ENCODE measurements around the gene ADIPOQ.
A peak's percentile ranks its signal among the peaks of the same experiment; 100 is the strongest.
"Not testable (repeated sequence)": the region's sequence is repeated elsewhere in the genome, so short reads cannot be mapped to it uniquely, and the experiment has no call there.

Gene ADIPOQ

DNA sequence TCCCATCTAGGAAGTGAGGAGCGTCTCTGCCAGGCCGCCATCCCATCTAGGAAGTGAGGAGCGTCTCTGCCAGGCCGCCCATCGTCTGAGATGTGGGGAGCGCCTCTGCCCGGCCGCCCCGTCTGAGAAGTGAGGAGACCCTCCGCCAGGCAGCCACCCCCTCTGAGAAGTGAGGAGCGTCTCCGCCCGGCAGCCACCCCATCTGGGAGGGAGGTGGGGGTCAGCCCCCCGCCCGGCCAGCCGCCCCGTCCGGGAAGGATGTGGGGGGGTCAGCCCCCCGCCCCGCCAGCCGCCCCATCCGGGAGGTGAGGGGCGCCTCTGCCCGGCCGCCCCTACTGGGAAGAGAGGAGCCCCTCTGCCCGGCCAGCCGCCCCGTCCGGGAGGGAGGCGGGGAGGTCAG, 31.3 kb downstream of the ADIPOQ start:
- DNase-seq: not testable (repeated sequence)

- DNase-seq: not testable (repeated sequence)
Measured at GRCh38 chr3:186874216-186874615, 31.7 kb downstream of the ADIPOQ start.

- not testable (repeated sequence) for DNase-seq
Measured at GRCh38 chr3:186874841-186875240, 32.3 kb downstream of the ADIPOQ start.

GRCh38 chr3:186875708-186876107, 33.2 kb downstream of the ADIPOQ start:
- no peak for DNase-seq

- no peak for DNase-seq
Measured at GRCh38 chr3:186879781-186880180, 37.3 kb downstream of the ADIPOQ start.

DNA sequence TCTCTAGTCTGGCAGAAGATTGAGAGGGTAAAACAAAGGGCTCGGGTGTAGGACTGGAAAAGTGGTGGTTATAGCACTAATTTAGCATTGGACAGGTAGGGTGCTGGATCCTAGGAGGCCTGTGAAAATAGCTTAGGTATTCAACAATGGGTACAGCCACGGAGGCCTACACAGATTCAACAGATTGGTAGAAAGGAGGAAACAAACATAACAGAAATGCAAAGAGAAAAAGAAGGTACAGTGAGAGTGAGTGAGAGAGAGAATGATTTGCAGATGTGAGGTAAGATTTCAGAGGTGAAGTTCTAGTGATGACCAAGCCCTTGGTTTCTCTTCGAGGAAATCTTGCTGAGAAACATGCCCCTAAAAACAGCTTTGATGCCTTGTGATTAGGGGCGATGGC, 37.9 kb downstream of the ADIPOQ start:
- no peak for DNase-seq

GRCh38 chr3:186882150-186882524, 39.6 kb downstream of the ADIPOQ start:
- DNase-seq: no peak

DNA sequence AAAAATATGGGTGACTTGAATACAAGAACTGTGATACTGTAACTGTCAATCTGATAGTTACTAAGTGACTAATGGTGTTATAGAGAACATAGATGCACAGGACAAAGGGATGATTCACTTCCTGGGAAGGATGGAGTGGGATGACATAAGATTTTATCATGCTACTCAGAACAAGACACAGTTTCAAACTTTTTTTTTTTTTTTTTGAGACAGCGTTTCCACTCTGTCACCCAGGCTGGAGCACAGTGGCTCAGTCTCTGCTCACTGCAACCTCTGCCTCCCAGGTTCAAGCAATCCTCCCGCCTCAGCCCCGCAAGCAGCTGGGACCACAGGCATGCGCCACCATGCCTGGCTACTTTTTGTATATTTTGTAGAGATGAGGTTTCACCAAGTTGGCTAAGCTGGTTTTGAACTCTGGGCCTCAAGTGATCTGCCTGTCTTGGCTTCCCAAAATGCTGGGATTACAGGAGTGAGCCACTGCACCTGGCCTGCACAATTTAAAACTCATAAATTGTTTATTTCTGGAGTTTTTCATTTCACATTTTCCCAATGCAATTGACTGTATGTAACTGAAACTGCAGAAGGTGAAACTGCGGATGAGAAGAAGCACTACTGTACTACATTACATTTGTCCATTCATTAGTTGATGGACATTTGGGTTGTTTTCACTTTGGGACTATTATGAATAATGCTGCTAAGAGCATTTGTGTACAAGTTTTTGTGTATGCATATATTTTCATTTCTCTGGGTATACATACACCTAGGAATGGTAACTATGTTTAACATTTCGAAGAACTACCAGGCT, 40.6 kb downstream of the ADIPOQ start:
- no peak for DNase-seq

DNA sequence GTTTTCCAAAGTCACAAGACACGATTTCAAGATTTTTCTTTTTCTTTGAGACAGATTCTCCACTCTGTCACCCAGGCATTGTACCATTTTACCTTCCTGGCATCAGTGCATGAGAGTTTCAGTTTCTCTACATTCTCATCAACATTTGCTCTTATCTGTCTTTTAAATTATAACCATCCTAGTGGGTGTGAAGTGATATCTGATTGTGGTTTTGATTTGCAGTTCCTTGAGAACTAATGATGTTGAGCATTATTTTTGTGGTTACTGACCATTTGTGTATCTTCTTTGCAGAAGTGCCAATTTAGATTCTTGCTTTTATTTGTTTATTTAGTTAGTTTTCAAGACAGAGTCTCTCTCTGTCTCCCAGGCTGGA, 41.2 kb downstream of the ADIPOQ start:
- DNase-seq: no peak

DNA sequence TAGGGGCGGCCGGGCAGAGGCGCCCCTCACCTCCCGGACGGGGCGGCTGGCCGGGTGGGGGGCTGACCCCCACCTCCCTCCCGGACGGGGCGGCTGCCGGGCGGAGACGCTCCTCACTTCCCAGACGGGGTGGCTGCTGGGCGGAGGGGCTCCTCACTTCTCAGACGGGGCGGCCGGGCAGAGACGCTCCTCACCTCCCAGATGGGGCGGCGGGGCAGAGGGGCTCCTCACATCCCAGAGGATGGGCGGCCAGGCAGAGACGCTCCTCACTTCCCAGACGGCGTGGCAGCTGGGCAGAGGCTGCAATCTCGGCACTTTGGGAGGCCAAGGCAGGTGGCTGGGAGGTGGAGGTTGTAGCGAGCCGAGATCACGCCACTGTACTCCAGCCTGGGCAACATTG, 42.4 kb downstream of the ADIPOQ start:
- not testable (repeated sequence) for DNase-seq

GRCh38 chr3:186886202-186886981, 43.9 kb downstream of the ADIPOQ start:
- no peak for DNase-seq

DNA sequence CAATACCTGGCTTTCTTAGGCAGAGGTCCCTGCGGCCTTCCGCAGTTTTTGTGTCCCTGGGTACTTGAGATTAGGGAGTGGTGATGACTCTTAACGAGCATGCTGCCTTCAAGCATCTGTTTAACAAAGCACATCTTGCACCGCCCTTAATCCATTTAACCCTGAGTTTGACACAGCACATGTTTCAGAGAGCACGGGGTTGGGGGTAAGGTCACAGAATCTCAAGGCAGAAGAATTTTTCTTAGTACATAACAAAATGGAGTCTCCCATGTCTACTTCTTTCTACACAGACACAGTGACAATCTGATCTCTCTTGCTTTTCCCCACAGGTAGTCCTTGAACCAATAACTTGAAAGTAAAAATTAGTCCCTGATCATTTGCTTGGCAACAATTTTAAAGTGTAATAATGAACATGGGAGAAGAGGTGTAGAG, 45.0 kb downstream of the ADIPOQ start:
- not testable (repeated sequence) for DNase-seq

- no peak for DNase-seq
Measured at GRCh38 chr3:186888569-186888968, 46.1 kb downstream of the ADIPOQ start.

GRCh38 chr3:186889698-186890097, 47.2 kb downstream of the ADIPOQ start:
- not testable (repeated sequence) for DNase-seq

DNA sequence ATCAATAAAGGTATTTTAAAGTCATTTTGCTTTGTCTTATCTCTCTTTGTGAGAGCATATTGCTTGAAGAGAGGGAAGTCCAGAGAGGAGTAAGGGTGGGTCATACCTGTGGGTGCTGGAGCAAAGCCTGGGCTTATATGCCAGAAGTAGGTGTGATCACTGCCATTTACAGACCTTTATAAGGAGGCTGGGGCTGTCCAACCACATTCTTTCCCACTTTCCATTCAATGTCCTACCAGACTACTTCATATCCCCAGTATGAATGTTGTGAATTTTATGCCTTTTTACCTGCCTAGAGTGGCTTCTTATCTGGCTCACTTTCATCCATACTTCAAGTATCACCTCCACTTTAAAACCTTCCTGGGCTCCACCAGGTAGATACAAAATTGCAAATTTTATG, 48.4 kb downstream of the ADIPOQ start:
- no peak for DNase-seq

DNA sequence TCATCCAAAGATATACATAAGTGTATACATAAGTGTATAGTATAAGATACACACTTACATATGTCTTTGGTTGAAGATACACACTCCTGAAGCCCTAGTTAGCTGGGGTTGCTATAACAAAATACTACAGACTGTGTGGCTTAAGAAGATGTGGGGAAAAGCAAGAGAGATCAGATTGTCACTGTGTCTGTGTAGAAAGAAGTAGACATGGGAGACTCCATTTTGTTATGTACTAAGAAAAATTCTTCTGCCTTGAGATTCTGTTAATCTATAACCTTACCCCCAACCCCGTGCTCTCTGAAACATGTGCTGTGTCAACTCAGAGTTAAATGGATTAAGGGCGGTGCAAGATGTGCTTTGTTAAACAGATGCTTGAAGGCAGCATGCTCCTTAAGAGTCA, 50.6 kb downstream of the ADIPOQ start:
- not testable (repeated sequence) for DNase-seq

DNA sequence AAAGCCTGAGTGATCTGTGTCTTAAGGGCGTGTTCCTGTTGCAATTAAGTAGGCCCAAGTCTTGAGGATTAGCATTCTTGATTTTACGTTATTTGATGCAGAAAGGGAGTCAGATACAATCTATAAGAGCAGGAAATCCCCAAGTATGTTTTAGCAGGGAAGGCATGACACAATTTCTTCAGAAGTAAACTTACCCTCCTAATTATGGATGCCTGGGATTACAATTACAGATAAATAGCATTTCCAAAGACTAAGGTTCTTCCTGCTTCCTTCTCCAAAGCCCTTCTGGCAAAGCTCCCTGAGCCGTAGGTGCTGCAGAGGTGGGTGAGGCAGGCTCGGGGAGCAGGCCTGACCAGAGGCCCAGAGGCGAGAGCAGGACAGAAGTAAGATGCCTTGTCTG, 52.9 kb downstream of the ADIPOQ start:
- DNase-seq: no peak

DNA sequence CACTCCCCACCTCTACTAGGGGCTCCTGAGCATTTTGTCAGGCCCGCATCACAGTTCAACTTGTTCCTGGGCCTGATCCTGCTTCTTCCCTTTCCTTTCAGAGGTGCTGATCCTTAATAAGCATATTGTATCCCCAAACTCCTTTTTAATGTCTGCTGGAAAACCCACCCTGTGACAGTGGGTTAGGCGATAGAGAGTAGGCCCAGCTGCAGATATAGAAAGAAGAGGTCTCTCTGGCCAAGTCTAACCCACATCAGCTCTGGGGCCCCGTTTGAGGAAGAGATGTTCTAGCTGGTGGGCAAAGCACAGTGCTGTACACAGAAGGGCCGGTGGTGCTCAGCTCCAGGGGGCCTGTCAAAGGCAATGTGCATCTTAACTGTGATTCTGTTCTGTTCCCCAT, 53.5 kb downstream of the ADIPOQ start:
- DNase-seq: no peak

GRCh38 chr3:186896875-186897274, 54.4 kb downstream of the ADIPOQ start:
- no peak for DNase-seq

DNA sequence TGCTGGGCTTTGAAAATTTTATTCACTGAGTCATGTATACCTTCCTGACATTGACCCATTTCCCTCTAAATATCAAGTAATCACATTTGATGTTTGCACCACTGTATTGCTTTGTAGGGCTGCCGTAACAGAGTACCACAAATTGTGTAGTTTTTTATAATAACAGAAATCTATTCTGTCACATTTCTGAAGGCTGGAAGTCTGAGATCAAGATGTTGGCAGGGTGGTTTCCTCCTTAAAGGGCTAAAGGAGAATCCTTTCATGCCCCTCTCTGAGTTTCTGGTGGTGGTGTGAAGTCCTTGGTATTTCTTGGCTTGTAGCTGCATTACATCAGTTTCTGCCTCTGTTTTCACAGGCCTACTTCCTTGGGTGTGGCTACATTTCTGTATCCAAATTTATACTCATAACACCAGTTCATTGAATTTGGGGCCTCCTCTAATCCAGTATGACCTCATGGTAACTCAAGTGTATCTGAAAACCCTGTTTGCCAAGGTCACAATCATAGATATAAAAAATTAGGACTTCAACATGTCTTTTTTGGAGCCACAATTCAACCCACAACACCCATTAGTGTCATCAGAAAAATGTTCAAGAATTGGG, 58.7 kb downstream of the ADIPOQ start:
- DNase-seq: peak in 2 of 6 experiments; percentile 12 to 26

- no peak for DNase-seq
Measured at GRCh38 chr3:186902154-186902553, 59.6 kb downstream of the ADIPOQ start.

GRCh38 chr3:186902713-186903112, 60.2 kb downstream of the ADIPOQ start:
- DNase-seq: no peak

GRCh38 chr3:186903676-186904075, 61.2 kb downstream of the ADIPOQ start:
- not testable (repeated sequence) for DNase-seq

- not testable (repeated sequence) for DNase-seq
Measured at GRCh38 chr3:186907075-186907474, 64.6 kb downstream of the ADIPOQ start.
